Activated T-helper 1 cell treated with anti-CD3 and anti-CD28 coated beads, Interleukin-2, amount 50 U/mL, for 16 hours (primary cell): ENCODE data around the gene FHL1.

Experiments used
- DNase-seq, 2 donors: peaks; one replicate each; pipeline ENCODE4 v3.0.0-alpha.2; 2020; ENCODE audit warnings: low read depth in 1 of 2, low spot score in 1 of 2

Gene FHL1

GRCh38 chrX:136250191-136251040 lies 103.1 kb downstream of the FHL1 start:
- peak in 1 of 2 donors; percentile 10 for DNase-seq

DNA sequence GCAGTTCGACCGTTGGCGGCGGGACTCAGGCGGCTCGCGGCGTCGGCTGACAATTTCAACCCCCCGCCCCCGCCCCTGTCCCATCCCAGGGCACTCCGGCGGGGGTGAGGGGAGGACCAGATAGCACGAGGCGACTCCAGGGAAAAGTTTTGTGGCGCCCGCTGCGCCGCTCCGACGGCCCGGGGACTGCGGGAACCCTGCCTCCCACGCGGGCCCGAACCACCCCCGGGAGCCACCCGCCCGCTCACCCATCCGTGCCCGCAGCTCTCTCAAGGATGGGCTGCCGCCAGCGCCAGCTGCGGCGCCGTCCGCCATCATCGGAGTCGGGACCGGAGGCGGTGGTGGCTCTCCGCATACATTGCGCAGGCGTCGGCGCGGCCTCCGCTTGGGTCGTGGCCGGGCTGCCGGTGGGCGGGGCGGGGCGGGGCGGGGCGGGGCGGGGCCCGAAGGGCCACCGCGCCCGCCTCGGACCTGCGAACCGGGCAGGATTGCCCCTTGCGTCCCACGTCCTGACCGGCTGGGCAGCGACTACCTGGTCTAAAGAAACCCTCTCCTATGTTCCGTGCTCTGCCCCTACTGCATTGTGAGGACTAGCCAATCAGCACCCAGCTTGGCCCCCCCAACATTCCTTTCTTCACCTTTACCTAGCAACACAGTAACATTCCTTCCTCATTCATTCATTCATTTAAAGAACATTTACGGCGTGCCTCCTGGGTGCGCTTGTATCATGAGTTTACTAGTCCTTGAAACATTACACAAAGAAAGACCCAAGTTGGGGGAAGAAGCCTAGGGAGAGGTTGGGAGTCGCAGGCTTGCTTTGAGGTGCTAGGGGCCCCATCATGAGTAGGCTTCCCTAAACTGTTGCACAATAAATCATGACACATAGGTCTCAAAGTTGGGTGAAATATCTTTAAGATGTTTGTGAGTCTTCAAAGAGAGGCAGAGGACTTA lies 104.0 kb downstream of the FHL1 start, which contains the start of gene MAP7D3:
MAP7D3 (minus strand) TSS at position 360 of the 951 bp plus-strand sequence; CDS start at position 318, 42 bp downstream.
- DNase-seq, result peak; percentile 27 to 57

GRCh38 chrX:136255541-136255940 lies 108.2 kb downstream of the FHL1 start:
- DNase-seq, result no peak

GRCh38 chrX:136256026-136256425 lies 108.7 kb downstream of the FHL1 start:
- DNase-seq, result no peak

DNA sequence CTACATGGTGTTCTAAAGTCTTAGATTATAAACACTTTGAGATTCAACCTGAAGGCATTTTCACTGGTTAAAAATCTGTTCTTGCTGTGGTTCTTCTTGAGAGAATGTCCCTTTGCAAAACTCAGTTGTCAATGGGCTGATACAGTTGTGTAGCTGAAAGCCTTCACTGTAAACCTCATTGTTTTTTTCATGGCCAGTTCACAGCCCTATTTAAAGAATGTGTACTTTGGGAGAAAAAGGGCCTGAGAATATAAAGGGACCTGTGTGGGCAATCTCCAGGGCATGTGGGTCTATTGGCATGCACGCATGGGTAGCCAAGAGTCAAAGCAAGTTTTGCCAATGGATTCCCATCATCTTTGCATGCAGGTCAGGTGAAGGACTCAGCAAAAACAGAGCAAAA lies 111.6 kb downstream of the FHL1 start:
- no peak for DNase-seq

DNA sequence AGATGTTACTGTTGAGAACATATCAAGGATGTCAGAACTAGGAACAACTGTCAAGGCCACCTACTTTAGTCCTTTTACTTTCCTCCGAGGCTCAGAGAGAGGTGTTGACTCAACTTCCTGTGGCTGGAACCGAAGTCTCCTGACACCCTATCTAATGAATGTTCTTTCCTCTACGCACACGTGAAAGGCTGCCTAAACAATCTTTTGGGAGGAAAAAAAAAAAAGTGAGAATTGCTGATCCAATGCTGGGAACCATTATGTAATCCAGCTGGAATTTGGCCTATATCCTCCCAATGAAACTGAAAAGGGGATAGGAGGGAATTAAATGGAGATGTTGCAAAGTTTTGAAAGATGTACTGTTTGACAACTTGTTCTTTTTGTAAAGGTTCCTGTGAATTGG lies 112.2 kb downstream of the FHL1 start:
- DNase-seq, result no peak

- DNase-seq, result no peak
Observed at GRCh38 chrX:136260776-136261175, 113.4 kb downstream of the FHL1 start.
